ENCODE data around the gene GPS1.

- peak in 2 of 12 donors; percentile 10 to 27 for TF ChIP-seq CTCF (IDR thresholded peaks at IDR 0.05)
- TF ChIP-seq POLR2A (IDR thresholded peaks at IDR 0.05) = no peak
Observed at GRCh38 chr17:82105882-82106687, 54.4 kb downstream of the GPS1 start.
